Measurements from ENCODE around the gene SKP1. TPM values are rescaled to one million over a fixed set of nuclear protein-coding genes. Genes with fewer than 3 reads are reported as not detected.

Gene SKP1
- total RNA-seq, 2 experiments from 2014 or later: 203 to 206 TPM

- peak overlapping the region; percentile 35 for H3K27ac Mint-ChIP-seq
These were observed 59.7 kb downstream of the SKP1 start for GRCh38 chr5:134116789-134117761.

GRCh38 chr5:134116286-134116685 is 60.5 kb downstream of the SKP1 start:
- no peak for ATAC-seq
- no peaks in the 10 kb centered on the region for H3K9me3 Mint-ChIP-seq (ENCODE audit: insufficient read depth)
- peak overlapping the region; percentile 69 for H3K4me3 Mint-ChIP-seq
- peaks cover 10% of the 10 kb centered on the region for H3K27me3 Mint-ChIP-seq (ENCODE audit: low read depth)
- no peak for DNase-seq
- H3K36me3 Mint-ChIP-seq (ENCODE audit: low read depth): peaks cover 49% of the 10 kb centered on the region
- ChIA-PET POLR2A (interaction anchor here (1.2 to 5.6 kb wide), 5 partner anchors 11 to 74 kb away, joined by 3 to 31 read pairs (median 15); no protein-coding TSS in a partner anchor), CTCF (no interaction called here)
- peaks cover 84% of the 10 kb centered on the region for H3K4me1 Mint-ChIP-seq (ENCODE audit: low read depth)
- H3K27ac Mint-ChIP-seq: peak overlapping the region; percentile 22

More at GRCh38 chr5:134116789-134117761, 59.7 kb downstream of the SKP1 start:
- ChIA-PET CTCF (no interaction called here), POLR2A (interaction anchor here (1.2 to 5.6 kb wide), 5 partner anchors 10 to 75 kb away, joined by 3 to 25 read pairs (median 7); no protein-coding TSS in a partner anchor)
- H3K9me3 Mint-ChIP-seq (ENCODE audit: insufficient read depth): no peaks in the 10 kb centered on the region
- DNase-seq: no peak
- H3K4me3 Mint-ChIP-seq: peak overlapping the region; percentile 69
- peaks cover 54% of the 10 kb centered on the region for H3K36me3 Mint-ChIP-seq (ENCODE audit: low read depth)
- no peak for ATAC-seq
- H3K27me3 Mint-ChIP-seq (ENCODE audit: low read depth): peaks cover 9% of the 10 kb centered on the region
- peaks cover 82% of the 10 kb centered on the region for H3K4me1 Mint-ChIP-seq (ENCODE audit: low read depth)

- Mint-ChIP-seq H3K36me3 (ENCODE audit: low read depth) (peaks cover 47% of the 10 kb centered on the region), H3K27me3 (ENCODE audit: low read depth) (peaks cover 10% of the 10 kb centered on the region)
- no peak for ATAC-seq
These were observed 61.0 kb downstream of the SKP1 start for GRCh38 chr5:134115806-134116175.

GRCh38 chr5:134114886-134115805 is 61.6 kb downstream of the SKP1 start:
- ChIA-PET CTCF (no interaction called here), POLR2A (interaction anchor here (0.6 to 5.6 kb wide), 9 partner anchors 8 to 61 kb away, joined by 3 to 45 read pairs (median 15); no protein-coding TSS in a partner anchor)
- Mint-ChIP-seq H3K4me3 (peak overlapping the region; percentile 69), H3K4me1 (ENCODE audit: low read depth) (peaks cover 84% of the 10 kb centered on the region), H3K9me3 (ENCODE audit: insufficient read depth) (no peaks in the 10 kb centered on the region), H3K27me3 (ENCODE audit: low read depth) (peaks cover 10% of the 10 kb centered on the region), H3K36me3 (ENCODE audit: low read depth) (peaks cover 42% of the 10 kb centered on the region), H3K27ac (peak overlapping the region; percentile 62)
- DNase-seq (peak; percentile 73), ATAC-seq (peak; percentile 1)

More at GRCh38 chr5:134115806-134116175, 61.0 kb downstream of the SKP1 start:
- Mint-ChIP-seq H3K27ac (peak overlapping the region; percentile 62), H3K9me3 (ENCODE audit: insufficient read depth) (no peaks in the 10 kb centered on the region), H3K4me3 (peak overlapping the region; percentile 69), H3K4me1 (ENCODE audit: low read depth) (peaks cover 84% of the 10 kb centered on the region)
- CTCF ChIA-PET: no interaction called here
- no peak for DNase-seq
- POLR2A ChIA-PET: interaction anchor here (1.0 to 5.6 kb wide), 6 partner anchors 8 to 74 kb away, joined by 3 to 45 read pairs (median 18); no protein-coding TSS in a partner anchor

- Mint-ChIP-seq H3K36me3 (ENCODE audit: low read depth) (peaks cover 33% of the 10 kb centered on the region), H3K4me1 (ENCODE audit: low read depth) (peaks cover 76% of the 10 kb centered on the region), H3K9me3 (ENCODE audit: insufficient read depth) (no peaks in the 10 kb centered on the region), H3K27me3 (ENCODE audit: low read depth) (peaks cover 10% of the 10 kb centered on the region), H3K27ac (peak within 1 kb of the TSS; percentile 68), H3K4me3 (peak within 1 kb of the TSS; percentile 75)
- ATAC-seq (peak; percentile 81), DNase-seq (peak; percentile 79)
- POLR2A ChIA-PET: interaction anchor here (0.6 to 5.6 kb wide), 13 partner anchors 9 to 62 kb away, joined by 3 to 45 read pairs (median 5); partner anchors contain the start of gene SKP1
- CTCF ChIA-PET: interaction anchor here (1.0 to 1.9 kb wide), 2 partner anchors 8 to 40 kb away, joined by 3 to 5 read pairs; no protein-coding TSS in a partner anchor
These were observed 62.6 kb downstream of the SKP1 start, which contains the start of gene TCF7 for GRCh38 chr5:134113902-134114875. Gene TCF7, plus strand, starts transcription at chr5:134114681. Its CDS starts 226 bp downstream, at chr5:134114907.

- peaks cover 71% of the 10 kb centered on the region for H3K4me1 Mint-ChIP-seq (ENCODE audit: low read depth)
- POLR2A ChIA-PET: interaction anchor here (0.6 to 5.6 kb wide), 11 partner anchors 9 to 63 kb away, joined by 3 to 45 read pairs (median 15); partner anchors contain the start of gene SKP1
These were observed 63.3 kb downstream of the SKP1 start for GRCh38 chr5:134113363-134113889.

GRCh38 chr5:134112726-134113362 is 63.9 kb downstream of the SKP1 start:
- H3K4me1 Mint-ChIP-seq (ENCODE audit: low read depth): peaks cover 71% of the 10 kb centered on the region
- CTCF ChIA-PET: interaction anchor here (1.0 to 1.9 kb wide), 5 partner anchors 9 to 176 kb away, joined by 3 to 8 read pairs (median 5); no protein-coding TSS in a partner anchor
- no peaks in the 10 kb centered on the region for H3K9me3 Mint-ChIP-seq (ENCODE audit: insufficient read depth)
- H3K27me3 Mint-ChIP-seq (ENCODE audit: low read depth): peaks cover 10% of the 10 kb centered on the region
- DNase-seq (no peak), ATAC-seq (no peak)
- H3K27ac Mint-ChIP-seq: no peak overlapping the region
- POLR2A ChIA-PET: interaction anchor here (0.7 to 5.6 kb wide), 12 partner anchors 9 to 71 kb away, joined by 3 to 45 read pairs (median 11); partner anchors contain the start of gene SKP1
- H3K36me3 Mint-ChIP-seq (ENCODE audit: low read depth): peaks cover 28% of the 10 kb centered on the region
- peak overlapping the region; percentile 12 for H3K4me3 Mint-ChIP-seq

More at GRCh38 chr5:134113363-134113889, 63.3 kb downstream of the SKP1 start:
- Mint-ChIP-seq H3K36me3 (ENCODE audit: low read depth) (peaks cover 29% of the 10 kb centered on the region), H3K27me3 (ENCODE audit: low read depth) (peaks cover 10% of the 10 kb centered on the region), H3K27ac (peak overlapping the region; percentile 68), H3K4me3 (peak overlapping the region; percentile 75), H3K9me3 (ENCODE audit: insufficient read depth) (no peaks in the 10 kb centered on the region)
- ATAC-seq (no peak), DNase-seq (no peak)
- CTCF ChIA-PET: interaction anchor here (1.0 to 1.9 kb wide), 2 partner anchors 8 to 40 kb away, joined by 3 to 5 read pairs; no protein-coding TSS in a partner anchor

- no peak overlapping the region for H3K4me3 Mint-ChIP-seq
- peaks cover 20% of the 10 kb centered on the region for H3K36me3 Mint-ChIP-seq (ENCODE audit: low read depth)
- ATAC-seq: peak; percentile 7
- H3K27ac Mint-ChIP-seq: peak overlapping the region; percentile 64
- H3K27me3 Mint-ChIP-seq (ENCODE audit: low read depth): peaks cover 10% of the 10 kb centered on the region
- ChIA-PET POLR2A (interaction anchor here (0.6 to 5.3 kb wide), 14 partner anchors 8 to 72 kb away, joined by 3 to 45 read pairs (median 5); partner anchors contain the start of gene SKP1), CTCF (interaction anchor here (0.9 to 1.9 kb wide), 9 partner anchors 8 to 177 kb away, joined by 3 to 8 read pairs (median 4); no protein-coding TSS in a partner anchor)
- no peaks in the 10 kb centered on the region for H3K9me3 Mint-ChIP-seq (ENCODE audit: insufficient read depth)
- H3K4me1 Mint-ChIP-seq (ENCODE audit: low read depth): peaks cover 71% of the 10 kb centered on the region
- no peak for DNase-seq
These were observed 64.8 kb downstream of the SKP1 start for GRCh38 chr5:134111741-134112647.

GRCh38 chr5:134110382-134110781 is 66.4 kb downstream of the SKP1 start:
- H3K36me3 Mint-ChIP-seq (ENCODE audit: low read depth): peaks cover 4% of the 10 kb centered on the region
- peaks cover 8% of the 10 kb centered on the region for H3K27me3 Mint-ChIP-seq (ENCODE audit: low read depth)
- DNase-seq: no peak
- no peaks in the 10 kb centered on the region for H3K9me3 Mint-ChIP-seq (ENCODE audit: insufficient read depth)
- no peak overlapping the region for H3K4me3 Mint-ChIP-seq
- POLR2A ChIA-PET: interaction anchor here (1.3 to 5.3 kb wide), 7 partner anchors 9 to 66 kb away, joined by 4 to 45 read pairs (median 22); partner anchors contain the start of gene SKP1
- H3K4me1 Mint-ChIP-seq (ENCODE audit: low read depth): peaks cover 74% of the 10 kb centered on the region
- CTCF ChIA-PET: interaction anchor here (1.8 kb wide), 1 partner anchor 37 kb away, joined by 4 read pairs; no protein-coding TSS in a partner anchor
- ATAC-seq: no peak
- H3K27ac Mint-ChIP-seq: no peak overlapping the region
